GM23248 (cell line): ENCODE results near the gene DNAJA4. TPM values are rescaled to one million over a fixed set of nuclear protein-coding genes. Genes with fewer than 3 reads are reported as not detected.
"Not testable (repeated sequence)": the region's sequence is repeated elsewhere in the genome, so short reads cannot be mapped to it uniquely, and the experiment has no call there.

Source experiments
- DNase-seq: peaks from one replicate; pipeline ENCODE4 v3.0.0-alpha.2; 2015
- H2AFZ ChIP-seq: fragments of 200-600 bp; sonication (generic); 2 replicates; pipeline ENCODE4 v1.6.1; 2016; ENCODE audit warnings: antibody characterized with exemption
- H3F3A ChIP-seq: fragments of 200-600 bp; sonication (generic); 2 replicates; pipeline ENCODE4 v1.6.1; 2016; ENCODE audit warnings: mild to moderate bottlenecking, antibody characterized with exemption, mixed run types; ENCODE audit not compliant: insufficient read depth
- H3K27ac ChIP-seq: fragments of 200-600 bp; sonication (generic); 2 replicates; pipeline ENCODE4 v1.5.1; 2016; ENCODE audit warnings: mild to moderate bottlenecking
- H3K27me3 ChIP-seq: fragments of 200-600 bp; sonication (generic); replicated peaks from 2 replicates; pipeline ENCODE4 v1.6.1; 2016; ENCODE audit warnings: mild to moderate bottlenecking; ENCODE audit not compliant: insufficient read depth
- H3K36me3 ChIP-seq: fragments of 200-600 bp; sonication (generic); 2 replicates; pipeline ENCODE4 v1.6.1; 2016; ENCODE audit warnings: low read depth, mild to moderate bottlenecking
- H3K4me1 ChIP-seq: fragments of 200-600 bp; sonication (generic); 2 replicates; pipeline ENCODE4 v1.6.1; 2016; ENCODE audit warnings: mild to moderate bottlenecking; ENCODE audit not compliant: insufficient read depth
- H3K4me2 ChIP-seq: fragments of 200-600 bp; sonication (generic); one replicate; pipeline ENCODE4 v1.6.1; 2016; ENCODE audit warnings: mild to moderate bottlenecking; ENCODE audit not compliant: unreplicated experiment
- H3K4me3 ChIP-seq: fragments of 200-600 bp; sonication (generic); 2 replicates; pipeline ENCODE4 v1.5.1; 2016; ENCODE audit warnings: mild to moderate bottlenecking
- H3K79me2 ChIP-seq: fragments of 200-600 bp; sonication (generic); 2 replicates; pipeline ENCODE4 v1.6.1; 2016; ENCODE audit warnings: mild to moderate bottlenecking; ENCODE audit not compliant: insufficient read depth
- H3K9ac ChIP-seq: fragments of 200-600 bp; sonication (generic); 2 replicates; pipeline ENCODE4 v1.6.1; 2016; ENCODE audit warnings: mild to moderate bottlenecking
- H3K9me2 ChIP-seq: fragments of 200-600 bp; sonication (generic); 2 replicates; pipeline ENCODE4 v1.6.1; 2016; ENCODE audit warnings: mixed run types, mild to moderate bottlenecking, moderate library complexity; ENCODE audit not compliant: insufficient read depth
- H3K9me3 ChIP-seq: fragments of 200-600 bp; sonication (generic); one replicate; pipeline ENCODE4 v1.6.1; 2017; ENCODE audit warnings: low read depth
- H4K20me1 ChIP-seq: fragments of 200-600 bp; sonication (generic); 2 replicates; pipeline ENCODE4 v1.6.0; 2016; ENCODE audit not compliant: insufficient read depth
- EZH2 ChIP-seq: fragments of 200-600 bp; sonication (generic); IDR thresholded peaks from 2 replicates; pipeline ENCODE4 v1.6.1; 2018; ENCODE audit warnings: antibody characterized with exemption, mild to moderate bottlenecking; ENCODE audit not compliant: insufficient read depth, poor library complexity, severe bottlenecking
- EZH2phosphoT487 ChIP-seq: fragments of 200-600 bp; sonication (generic); IDR thresholded peaks from 2 replicates; pipeline ENCODE4 v1.6.1; 2018; ENCODE audit warnings: antibody characterized with exemption, moderate library complexity, mild to moderate bottlenecking, low read depth; ENCODE audit not compliant: insufficient read depth
- WGBS, 2 experiments: methylation state at CpG; one replicate each; pipeline ENCODE4 v1.1.6; 2015 to 2017; ENCODE audit warnings: low lambda C conversion rate in 2 of 2, low coverage in 1 of 2; ENCODE audit errors: missing lambda C conversion rate in 2 of 2; 5-methylcytosine and 5-hydroxymethylcytosine counted together
- in situ Hi-C: fragments of 300-500 bp; cut with MboI; formaldehyde crosslinking; loops from 2 replicates; pipeline ENCODE4 v1.15.0; 2020
- polyA plus RNA-seq: library from polyadenylated mRNA; unstranded; fragments of >200 nt; fragmentation: Nextera tagmentation; extraction: Ambion mirVana; gene quantifications from 2 replicates; pipeline ENCODE4 v1.2.1, GENCODE V29; 2016
- total RNA-seq: library from RNA; depleted of rRNA; stranded (reverse); fragments of >200 nt; shearing (Covaris generic); gene quantifications from 2 replicates; pipeline ENCODE4 v1.2.3, GENCODE V29; 2014

DNAJA4 gene
- total and polyA plus RNA-seq, 2 experiments from 2014 or later: 0.43 to 1.4 TPM

- Histone ChIP-seq H3K4me1 (no peaks in the 10 kb centered on the region), H3K79me2 (no peaks in the 10 kb centered on the region), H3K4me2 (no peak overlapping the region), H3K9ac (no peak overlapping the region), H3K9me2 (no peaks in the 10 kb centered on the region), H3K9me3 (no peaks in the 10 kb centered on the region), H4K20me1 (no peaks in the 10 kb centered on the region), H3K27me3 (peaks cover 6% of the 10 kb centered on the region), H3K27ac (no peak overlapping the region), H2AFZ (no peak overlapping the region), H3K36me3 (no peaks in the 10 kb centered on the region), H3F3A (no peaks in the 10 kb centered on the region), H3K4me3 (no peak overlapping the region)
- in situ Hi-C loops: loop anchor here (5.0 kb wide), 1 partner anchor 131 kb away; no protein-coding TSS in a partner anchor
- 70 to 76% methylated on average over 6 of the region's 6 CpGs for WGBS, 2 experiments
- no peak for DNase-seq
- TF ChIP-seq EZH2phosphoT487 (no peak), EZH2 (no peak)
Observed at GRCh38 chr15:78243058-78243457, 21.3 kb upstream of the DNAJA4 start.

DNA sequence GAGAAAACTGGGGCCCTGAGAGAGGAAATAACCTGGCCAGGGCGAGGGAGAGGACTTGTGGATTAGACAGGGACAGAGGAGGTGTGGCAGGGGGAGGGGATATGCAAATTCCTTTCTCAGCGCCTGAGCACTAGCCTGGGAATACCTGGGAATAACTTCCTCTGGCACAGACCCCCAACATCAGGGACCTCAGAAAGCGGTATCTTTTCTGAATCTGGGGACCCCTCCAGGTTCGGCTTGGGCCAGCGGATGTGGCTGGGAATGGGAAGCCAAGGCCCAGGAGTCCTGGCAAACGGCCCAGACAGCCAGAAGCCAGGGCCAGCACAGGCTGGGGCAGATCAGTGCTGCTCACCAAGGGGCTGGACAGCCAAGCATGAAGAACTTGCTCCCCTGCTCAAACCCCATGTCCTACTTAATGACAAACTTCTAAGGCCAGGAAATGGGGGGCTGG lies 20.8 kb upstream of the DNAJA4 start:
- 54 to 55% methylated on average over 6 of the region's 6 CpGs for WGBS, 2 experiments
- H4K20me1 ChIP-seq: no peaks in the 10 kb centered on the region
- H3K36me3 ChIP-seq: no peaks in the 10 kb centered on the region
- peaks cover 1% of the 10 kb centered on the region; the same call in 1 of the 2 replicates for H3K27me3 ChIP-seq
- no peaks in the 10 kb centered on the region for H3K79me2 ChIP-seq
- H3K9ac ChIP-seq: no peak overlapping the region
- in situ Hi-C loops: loop anchor here (5.0 kb wide), 1 partner anchor 131 kb away; no protein-coding TSS in a partner anchor
- H3K27ac ChIP-seq: no peak overlapping the region
- H3F3A ChIP-seq: no peaks in the 10 kb centered on the region
- H3K4me3 ChIP-seq: no peak overlapping the region
- no peaks in the 10 kb centered on the region for H3K9me2 ChIP-seq
- no peak overlapping the region for H3K4me2 ChIP-seq
- H2AFZ ChIP-seq: no peak overlapping the region
- H3K9me3 ChIP-seq: no peaks in the 10 kb centered on the region
- DNase-seq: peak; percentile 15
- no peak for TF ChIP-seq EZH2
- TF ChIP-seq EZH2phosphoT487: no peak
- H3K4me1 ChIP-seq: no peaks in the 10 kb centered on the region

DNA sequence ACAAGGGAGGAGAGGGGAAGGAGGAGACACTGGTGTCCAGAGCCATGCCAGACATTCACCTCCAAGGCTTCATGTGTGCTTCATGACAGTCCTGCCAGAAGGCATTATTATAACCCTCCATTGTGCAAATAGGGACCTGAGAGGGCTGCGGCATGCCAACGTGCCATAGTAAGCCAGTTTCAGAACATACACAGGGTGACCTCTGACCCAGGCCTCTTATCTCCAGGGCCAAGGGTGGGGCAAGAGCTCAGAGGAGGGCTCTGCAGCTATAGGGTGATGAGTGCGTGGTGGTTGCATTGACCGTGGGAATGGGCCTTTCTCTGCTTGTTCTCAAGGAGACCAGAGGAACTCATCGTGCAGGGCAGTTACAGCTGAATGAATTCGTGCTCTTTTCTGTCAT lies 20.3 kb upstream of the DNAJA4 start:
- in situ Hi-C loops: loop anchor here (5.0 kb wide), 1 partner anchor 132 kb away; no protein-coding TSS in a partner anchor
- Histone ChIP-seq H3K27me3 (no peaks in the 10 kb centered on the region), H3K9me2 (no peaks in the 10 kb centered on the region), H3F3A (no peaks in the 10 kb centered on the region), H3K27ac (no peak overlapping the region), H3K4me1 (no peaks in the 10 kb centered on the region), H4K20me1 (no peaks in the 10 kb centered on the region), H3K4me3 (no peak overlapping the region), H3K36me3 (no peaks in the 10 kb centered on the region), H3K9me3 (no peaks in the 10 kb centered on the region), H3K79me2 (no peaks in the 10 kb centered on the region), H3K4me2 (no peak overlapping the region), H3K9ac (no peak overlapping the region), H2AFZ (no peak overlapping the region)
- 77% methylated on average over 6 of the region's 6 CpGs for WGBS, 2 experiments
- DNase-seq: no peak
- no peak for TF ChIP-seq EZH2phosphoT487
- TF ChIP-seq EZH2: no peak

DNA sequence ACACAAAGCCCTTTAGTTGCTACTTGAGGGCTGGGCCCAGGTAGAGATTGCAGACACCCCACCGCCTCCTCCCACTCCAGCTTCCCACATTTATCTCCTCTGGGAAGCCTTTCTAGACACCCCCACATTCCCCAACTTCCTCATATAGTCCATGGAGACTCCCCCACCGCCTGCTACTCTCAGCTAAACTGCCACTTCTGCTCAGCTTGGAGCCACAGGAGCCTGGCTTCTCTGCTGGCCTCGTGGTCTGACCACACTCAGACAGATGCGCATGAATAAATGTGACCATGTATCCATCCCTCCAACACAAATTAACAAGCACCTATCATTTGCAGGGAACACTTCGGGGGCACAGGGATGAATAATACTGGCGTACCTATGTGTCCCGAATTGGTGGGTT lies 19.5 kb upstream of the DNAJA4 start:
- TF ChIP-seq EZH2phosphoT487 (no peak), EZH2 (no peak)
- H3K27me3 ChIP-seq: no peaks in the 10 kb centered on the region
- no peak overlapping the region for H3K4me3 ChIP-seq
- H3K36me3 ChIP-seq: no peaks in the 10 kb centered on the region
- in situ Hi-C loops: loop anchor here (5.0 kb wide), 1 partner anchor 133 kb away; no protein-coding TSS in a partner anchor
- no peak for DNase-seq
- H3K9me3 ChIP-seq: no peaks in the 10 kb centered on the region
- H3K9me2 ChIP-seq: no peaks in the 10 kb centered on the region
- H3K4me1 ChIP-seq: no peaks in the 10 kb centered on the region
- no peaks in the 10 kb centered on the region for H4K20me1 ChIP-seq
- no peak overlapping the region for H3K4me2 ChIP-seq
- H3F3A ChIP-seq: no peaks in the 10 kb centered on the region
- H3K27ac ChIP-seq: no peak overlapping the region
- no peak overlapping the region for H2AFZ ChIP-seq
- H3K79me2 ChIP-seq: no peaks in the 10 kb centered on the region
- H3K9ac ChIP-seq: no peak overlapping the region
- WGBS, 2 experiments: 58% methylated on average over 7 of the region's 7 CpGs

DNA sequence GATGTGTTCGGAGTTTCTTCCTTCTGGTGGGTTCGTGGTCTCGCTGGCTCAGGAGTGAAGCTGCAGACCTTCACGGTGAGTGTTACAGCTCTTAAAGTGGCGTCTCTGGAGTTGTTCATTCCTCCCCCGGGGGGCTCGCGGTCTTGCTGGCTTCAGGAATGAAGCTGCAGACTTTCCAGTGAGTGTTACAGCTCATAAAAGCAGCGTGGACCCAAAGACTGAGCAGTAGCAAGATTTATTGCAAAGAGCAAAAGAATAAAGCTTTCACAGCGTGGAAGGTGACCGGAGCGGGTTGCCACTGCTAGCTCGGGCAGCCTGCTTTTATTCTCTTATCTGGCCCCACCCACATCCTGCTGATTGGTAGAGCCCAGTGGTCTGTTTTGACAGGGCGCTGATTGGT lies 19.0 kb upstream of the DNAJA4 start:
- in situ Hi-C loops, H3K27me3 ChIP-seq, H3K27ac ChIP-seq, H3K4me3 ChIP-seq, H3K9me3 ChIP-seq, H3K4me2 ChIP-seq, H2AFZ ChIP-seq, H3K36me3 ChIP-seq, H3K9ac ChIP-seq, H3K4me1 ChIP-seq, DNase-seq, H3K79me2 ChIP-seq, H3F3A ChIP-seq, H3K9me2 ChIP-seq, H4K20me1 ChIP-seq: not testable (repeated sequence)
- WGBS, 2 experiments: 60 to 61% methylated on average over 14 of the region's 14 CpGs

DNA sequence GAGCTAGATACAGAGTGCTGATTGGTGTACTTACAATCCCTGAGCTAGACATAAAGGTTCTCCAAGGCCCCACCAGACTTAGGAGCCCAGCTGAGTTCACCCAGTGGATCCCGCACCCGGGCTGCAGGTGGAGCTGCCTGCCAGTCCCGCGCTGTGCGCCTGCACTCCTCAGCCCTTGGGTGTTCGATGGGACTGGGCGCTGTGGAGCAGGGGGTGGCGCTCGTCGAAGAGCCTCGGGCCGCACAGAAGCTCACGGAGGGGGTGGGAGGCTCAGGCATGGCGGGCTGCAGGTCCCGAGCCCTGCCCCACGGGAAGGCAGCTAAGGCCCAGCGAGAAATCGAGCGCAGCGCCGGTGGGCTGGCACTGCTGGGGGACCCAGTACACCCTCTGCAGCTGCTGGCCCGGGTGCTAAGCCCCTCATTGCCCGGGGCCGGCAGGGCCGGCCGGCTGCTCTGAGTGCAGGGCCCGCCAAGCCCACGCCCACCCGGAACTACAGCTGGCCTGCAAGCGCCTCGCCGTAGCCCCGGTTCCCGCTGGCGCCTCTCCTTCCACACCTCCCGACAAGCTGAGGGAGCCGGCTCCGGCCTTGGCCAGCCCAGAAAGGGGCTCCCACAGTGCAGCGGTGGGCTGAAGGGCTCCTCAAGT lies 18.3 kb upstream of the DNAJA4 start:
- H3K9me2 ChIP-seq, H3K79me2 ChIP-seq, DNase-seq, H3K4me1 ChIP-seq, H3K36me3 ChIP-seq, H3F3A ChIP-seq, H2AFZ ChIP-seq, H3K27me3 ChIP-seq, H3K4me2 ChIP-seq, H3K9me3 ChIP-seq, H3K27ac ChIP-seq, H3K9ac ChIP-seq, H4K20me1 ChIP-seq, in situ Hi-C loops, H3K4me3 ChIP-seq: not testable (repeated sequence)
- WGBS, 2 experiments: 84 to 96% methylated on average over 12 to 39 of the region's 39 CpGs
